ENCODE measurements around the gene ITPR1.

- no peak for TF ChIP-seq POLR2A (IDR thresholded peaks at IDR 0.05)
- no peak for TF ChIP-seq CTCF (IDR thresholded peaks at IDR 0.05)
These were observed 277.4 kb downstream of the ITPR1 start for GRCh38 chr3:4770561-4770960.

Data from heart left ventricle (tissue), 13 donors.